ENCODE measurements around the gene PPIL1.

GRCh38 chr6:36897609-36898008, 23.0 kb upstream of the PPIL1 start:
- TF ChIP-seq CTCF (IDR thresholded peaks at IDR 0.05) (peak in 1 of 7 experiments; percentile 14), POLR2A (IDR thresholded peaks at IDR 0.05) (no peak), POLR2AphosphoS5 (IDR thresholded peaks at IDR 0.05) (no peak)

Data from stomach (tissue), 4 donors.